Brain microvascular endothelial cell (primary cell): ENCODE measurements around the gene EXOC3L2.

Experiments used
- DNase-seq: peaks from one replicate; pipeline ENCODE4 v3.0.0-alpha.2; 2020
- H3K27ac ChIP-seq: fragments of 250-450 bp; sonication (Bioruptor Pico); 2 replicates; pipeline ENCODE4 v1.5.1; 2020; ENCODE audit warnings: mild to moderate bottlenecking, moderate library complexity
- H3K27me3 ChIP-seq: fragments of 250-450 bp; sonication (Bioruptor Pico); replicated peaks from 2 replicates; pipeline ENCODE4 v1.5.1; 2020; ENCODE audit warnings: mild to moderate bottlenecking
- H3K36me3 ChIP-seq: fragments of 250-450 bp; sonication (Bioruptor Pico); replicated peaks from 2 replicates; pipeline ENCODE4 v1.5.1; 2020; ENCODE audit warnings: mild to moderate bottlenecking
- H3K4me3 ChIP-seq: 2 replicates; pipeline ENCODE4 v1.5.1; 2011; ENCODE audit warnings: low read depth, mild to moderate bottlenecking, control low read depth, low read length, moderate library complexity
- in situ Hi-C: cut with HindIII; loops from 2 replicates; pipeline ENCODE4 v1.10.0; 2017; ENCODE audit warnings: low sequenced_read_pairs, low pct_ligation_motif_present
- TF ChIP-seq, protein P1 (sequence below): IDR thresholded peaks from 2 replicates; pipeline ENCODE4 v1.5.1; 2011; ENCODE audit warnings: low read depth, mild to moderate bottlenecking, moderate library complexity, low read length, control low read depth, inconsistent platforms; ENCODE audit errors: missing control alignments

The EXOC3L2 gene

GRCh38 chr19:45189971-45190370, 55.2 kb downstream of the EXOC3L2 start:
- no peak overlapping the region for H3K27ac ChIP-seq
- TF ChIP-seq, protein P1, sequence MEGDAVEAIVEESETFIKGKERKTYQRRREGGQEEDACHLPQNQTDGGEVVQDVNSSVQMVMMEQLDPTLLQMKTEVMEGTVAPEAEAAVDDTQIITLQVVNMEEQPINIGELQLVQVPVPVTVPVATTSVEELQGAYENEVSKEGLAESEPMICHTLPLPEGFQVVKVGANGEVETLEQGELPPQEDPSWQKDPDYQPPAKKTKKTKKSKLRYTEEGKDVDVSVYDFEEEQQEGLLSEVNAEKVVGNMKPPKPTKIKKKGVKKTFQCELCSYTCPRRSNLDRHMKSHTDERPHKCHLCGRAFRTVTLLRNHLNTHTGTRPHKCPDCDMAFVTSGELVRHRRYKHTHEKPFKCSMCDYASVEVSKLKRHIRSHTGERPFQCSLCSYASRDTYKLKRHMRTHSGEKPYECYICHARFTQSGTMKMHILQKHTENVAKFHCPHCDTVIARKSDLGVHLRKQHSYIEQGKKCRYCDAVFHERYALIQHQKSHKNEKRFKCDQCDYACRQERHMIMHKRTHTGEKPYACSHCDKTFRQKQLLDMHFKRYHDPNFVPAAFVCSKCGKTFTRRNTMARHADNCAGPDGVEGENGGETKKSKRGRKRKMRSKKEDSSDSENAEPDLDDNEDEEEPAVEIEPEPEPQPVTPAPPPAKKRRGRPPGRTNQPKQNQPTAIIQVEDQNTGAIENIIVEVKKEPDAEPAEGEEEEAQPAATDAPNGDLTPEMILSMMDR: no peak
- no peak for DNase-seq
- H3K36me3 ChIP-seq: no peaks in the 10 kb centered on the region
- no peaks in the 10 kb centered on the region for H3K27me3 ChIP-seq
- in situ Hi-C loops: no loop called here
- H3K4me3 ChIP-seq: no peak overlapping the region

DNA sequence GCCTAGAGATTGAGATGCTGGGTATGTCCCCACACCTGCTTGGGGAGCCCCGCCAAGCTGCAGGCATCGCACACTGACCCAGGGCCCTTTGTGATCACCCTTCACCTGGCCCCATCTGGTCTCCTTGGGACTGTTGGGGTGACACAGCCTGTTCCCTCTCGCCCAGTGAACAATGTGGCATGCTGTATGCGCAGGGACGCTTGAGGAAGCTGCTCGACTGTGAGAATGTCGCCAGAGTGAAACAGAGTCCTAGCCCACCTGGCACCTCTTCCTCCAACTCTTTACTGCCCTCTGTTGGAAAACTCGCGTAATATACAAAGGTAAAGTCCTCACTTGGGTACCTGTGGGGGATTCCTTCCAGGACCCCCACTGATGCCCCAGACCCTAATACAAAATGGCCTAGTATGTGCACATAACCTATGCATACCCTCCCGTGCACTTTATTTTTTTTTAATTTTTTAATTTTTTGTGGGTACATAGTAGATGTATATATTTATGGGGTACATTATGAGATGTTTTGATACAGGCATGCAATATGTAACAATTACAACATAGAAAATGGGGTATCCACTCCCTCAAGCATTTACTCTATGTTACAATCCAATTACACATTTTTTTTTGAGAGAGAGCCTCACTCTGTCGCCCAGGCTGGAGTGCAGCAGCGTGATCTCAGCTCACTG, 57.6 kb downstream of the EXOC3L2 start:
- no peaks in the 10 kb centered on the region for H3K27me3 ChIP-seq
- no peak for DNase-seq
- TF ChIP-seq, protein P1: peak; percentile 64
- no peak overlapping the region for H3K27ac ChIP-seq
- in situ Hi-C loops: no loop called here
- H3K4me3 ChIP-seq: no peak overlapping the region
- H3K36me3 ChIP-seq: no peaks in the 10 kb centered on the region

DNA sequence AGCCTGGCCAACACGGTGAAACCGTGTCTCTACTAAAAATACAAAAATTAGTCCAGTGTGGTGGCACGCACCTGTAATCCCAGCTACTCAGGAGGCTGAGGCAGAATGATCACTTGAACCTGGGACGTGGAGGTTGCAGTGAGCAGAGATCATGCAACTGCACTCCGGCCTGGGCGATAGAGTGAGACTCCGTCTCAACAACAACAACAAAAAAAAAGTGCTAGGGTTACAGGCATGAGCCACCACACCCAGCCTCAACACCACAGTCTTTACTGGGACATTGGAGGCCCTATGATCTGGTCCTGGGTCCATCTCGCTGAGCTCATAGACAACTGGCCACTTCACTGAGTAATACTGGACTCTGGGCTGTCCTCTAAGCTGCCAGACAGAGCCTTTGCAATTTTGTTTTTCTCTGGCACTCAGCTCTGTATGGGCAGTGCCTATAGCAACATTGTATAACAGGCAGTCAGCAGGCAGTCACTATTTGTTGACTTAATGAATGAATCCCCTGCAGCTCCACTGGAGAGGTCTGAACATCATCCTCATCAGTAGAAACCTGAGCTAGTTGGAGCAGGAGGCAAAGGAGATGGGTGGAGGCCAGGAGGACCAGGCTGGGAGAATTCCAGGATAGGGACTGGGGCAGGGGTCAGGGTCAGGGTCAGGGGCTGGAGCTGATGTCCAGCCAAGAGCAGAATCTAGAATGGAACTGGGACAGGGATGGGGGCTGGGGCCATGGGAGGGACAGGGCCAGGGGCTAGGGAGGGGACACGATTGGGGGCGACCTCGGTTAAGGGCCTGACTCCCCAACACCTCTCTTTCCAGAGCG, 58.5 kb downstream of the EXOC3L2 start:
- no peak overlapping the region for H3K4me3 ChIP-seq
- TF ChIP-seq, protein P1: no peak
- H3K27ac ChIP-seq: no peak overlapping the region
- no peaks in the 10 kb centered on the region for H3K36me3 ChIP-seq
- DNase-seq: peak; percentile 44
- in situ Hi-C loops: no loop called here
- no peaks in the 10 kb centered on the region for H3K27me3 ChIP-seq

DNA sequence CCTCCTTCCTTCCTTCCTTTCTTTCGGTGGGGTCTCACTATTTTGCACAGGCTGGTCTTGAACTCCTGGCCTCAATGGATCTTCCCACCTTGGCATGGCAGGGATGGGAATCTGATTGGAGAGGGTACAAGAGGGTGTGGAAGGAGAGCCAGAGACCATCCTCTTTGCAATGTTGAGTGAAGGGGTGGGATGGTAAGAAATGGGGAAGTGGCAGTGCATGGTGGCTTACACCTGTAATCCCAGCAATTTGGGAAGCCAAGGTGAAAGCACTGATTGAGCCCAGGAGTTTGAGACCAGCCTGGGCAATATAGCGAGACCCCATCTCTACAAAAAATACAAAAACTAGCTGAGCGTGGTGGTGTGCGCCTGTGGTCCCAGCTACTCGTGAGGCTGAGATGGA, 61.1 kb downstream of the EXOC3L2 start:
- no peak for DNase-seq
- in situ Hi-C loops: no loop called here
- Histone ChIP-seq H3K27me3 (no peaks in the 10 kb centered on the region), H3K36me3 (no peaks in the 10 kb centered on the region), H3K4me3 (no peak overlapping the region), H3K27ac (no peak overlapping the region)
- TF ChIP-seq, protein P1: no peak

- H3K4me3 ChIP-seq: no peak overlapping the region
- H3K27ac ChIP-seq: no peak overlapping the region
- in situ Hi-C loops: no loop called here
- H3K36me3 ChIP-seq: no peaks in the 10 kb centered on the region
- TF ChIP-seq, protein P1: no peak
- H3K27me3 ChIP-seq: no peaks in the 10 kb centered on the region
- no peak for DNase-seq
Observed at GRCh38 chr19:45182758-45183157, 62.4 kb downstream of the EXOC3L2 start.
